Panc1 (cell line): ENCODE results near the gene COQ3. TPM values are rescaled to one million over a fixed set of nuclear protein-coding genes. Genes with fewer than 3 reads are reported as not detected.
"Not testable (repeated sequence)": the region's sequence is repeated elsewhere in the genome, so short reads cannot be mapped to it uniquely, and the experiment has no call there.

ENCODE experiments used
- ATAC-seq: fragments of 200-7000 bp; cut with Tn5 transposase; 2 replicates; pipeline ENCODE4 v1.9.1; 2020; ENCODE audit warnings: mild to moderate bottlenecking, moderate library complexity
- BruUV-seq: library from RNA; stranded (reverse); fragments of 400-500 nt; replicated peaks from 2 replicates; lab custom pipeline; 2021; lab: Mats Ljungman, UMichigan
- CTCF ChIA-PET: fragments of 300-600 bp; sonication (Branson Sonifier 250); formaldehyde crosslinking; loops from one replicate; lab custom pipeline; 2022; ENCODE audit warnings: antibody characterized with exemption; lab: Charles Lee
- POLR2A ChIA-PET: fragments of 300-600 bp; sonication (Branson Sonifier 250); formaldehyde crosslinking; loops from one replicate; lab custom pipeline; 2022; ENCODE audit warnings: antibody characterized with exemption; lab: Charles Lee
- DNase-seq: peaks from one replicate; pipeline ENCODE4 v3.0.0-alpha.2; 2010; ENCODE audit warnings: low read depth, low spot score
- H3K27ac ChIP-seq: 2 replicates; pipeline ENCODE4 v1.5.1; 2011; ENCODE audit warnings: mild to moderate bottlenecking, low read length, inconsistent platforms
- H3K27me3 ChIP-seq: fragments of 200-500 bp; sonication (Bioruptor generic); 2 replicates; pipeline ENCODE4 v1.6.0; 2014; ENCODE audit warnings: low read length, inconsistent platforms; ENCODE audit not compliant: control insufficient read depth, insufficient read depth
- H3K36me3 ChIP-seq: fragments of 200-500 bp; sonication (Bioruptor generic); 2 replicates; pipeline ENCODE4 v1.5.1; 2014; ENCODE audit warnings: inconsistent platforms, mild to moderate bottlenecking, low read length, moderate library complexity; ENCODE audit not compliant: control insufficient read depth, insufficient read depth
- H3K4me1 ChIP-seq: 2 replicates; pipeline ENCODE4 v1.5.1; 2011; ENCODE audit warnings: inconsistent platforms, mild to moderate bottlenecking, low read length, moderate library complexity; ENCODE audit not compliant: control insufficient read depth, insufficient read depth
- H3K4me3 ChIP-seq, 2 experiments: 2 replicates each; pipeline ENCODE4 v1.5.1; 2011 to 2012; ENCODE audit warnings: low read depth in 2 of 2, low read length in 2 of 2, mild to moderate bottlenecking in 2 of 2, inconsistent platforms in 1 of 2, moderate library complexity in 1 of 2
- H3K9me3 ChIP-seq: fragments of 200-500 bp; sonication (Bioruptor generic); 2 replicates; pipeline ENCODE4 v1.5.1; 2014; ENCODE audit warnings: low read depth, mild to moderate bottlenecking, inconsistent platforms, low read length, moderate library complexity; ENCODE audit not compliant: control insufficient read depth, insufficient read depth
- CTCF ChIP-seq: fragments of 450-650 bp; IDR thresholded peaks from 2 replicates; pipeline ENCODE4 v1.5.1; 2017; ENCODE audit warnings: mild to moderate bottlenecking
- POLR2AphosphoS5 ChIP-seq: IDR thresholded peaks from 2 replicates; pipeline ENCODE4 v1.6.1; 2012; ENCODE audit warnings: mild to moderate bottlenecking, low read depth, low read length, moderate library complexity
- REST ChIP-seq, 2 experiments: IDR thresholded peaks; 2 replicates each; pipeline ENCODE4 v1.6.1; 2011 to 2012; ENCODE audit warnings: low read depth in 2 of 2, control low read depth in 1 of 2, low read length in 1 of 2, mild to moderate bottlenecking in 1 of 2, moderate library complexity in 1 of 2; ENCODE audit not compliant: insufficient read depth in 1 of 2
- SIN3A ChIP-seq: IDR thresholded peaks from 2 replicates; pipeline ENCODE4 v1.6.1; 2012; ENCODE audit warnings: low read depth, mild to moderate bottlenecking, low read length, moderate library complexity, borderline replicate concordance; ENCODE audit not compliant: insufficient read depth
- TCF7L2 ChIP-seq: IDR thresholded peaks from 2 replicates; pipeline ENCODE4 v1.6.1; 2011; ENCODE audit warnings: mild to moderate bottlenecking, low read depth, low read length, inconsistent platforms
- in situ Hi-C: cut with HindIII; loops from 2 replicates; pipeline ENCODE4 v1.10.0; 2016; ENCODE audit warnings: low sequenced_read_pairs, low pct_unique_long_range_greater_than_20kb
- intact Hi-C: fragments of 100-400 bp; cut with micrococcal nuclease; formaldehyde crosslinking; loops from one replicate; pipeline ENCODE4 v1.10.0; 2022; ENCODE audit not compliant: unreplicated experiment
- total RNA-seq: library from RNA; stranded (reverse); gene quantifications from one replicate; pipeline ENCODE4 v1.2.1, GENCODE V29; 2021; ENCODE audit not compliant: unreplicated experiment

Gene COQ3
- total RNA-seq, 1 experiment from 2014 or later = 9.5 TPM

GRCh38 chr6:99338188-99338587 is 55.8 kb downstream of the COQ3 start:
- no peak overlapping the region for H3K27ac ChIP-seq
- no peak overlapping the region for H3K4me3 ChIP-seq
- no peaks in the 10 kb centered on the region for H3K9me3 ChIP-seq
- DNase-seq = no peak
- no peaks in the 10 kb centered on the region for H3K27me3 ChIP-seq
- H3K36me3 ChIP-seq = no peaks in the 10 kb centered on the region
- no peaks in the 10 kb centered on the region for H3K4me1 ChIP-seq
- intact Hi-C loops (loop anchor here (10.0 kb wide), 1 partner anchor 87 kb away; the partner anchor contains the start of gene PNISR), in situ Hi-C loops (no loop called here)
- ChIA-PET CTCF (no interaction called here), POLR2A (no interaction called here)
- no TSS peak for BruUV-seq
- no peak for ATAC-seq
- TF ChIP-seq REST (IDR thresholded peaks at IDR 0.05; ENCODE audit: insufficient read depth in 1 of 2, low read depth in 2 of 2, low read length in 1 of 2) (no peak), SIN3A (no peak), TCF7L2 (no peak)

DNA sequence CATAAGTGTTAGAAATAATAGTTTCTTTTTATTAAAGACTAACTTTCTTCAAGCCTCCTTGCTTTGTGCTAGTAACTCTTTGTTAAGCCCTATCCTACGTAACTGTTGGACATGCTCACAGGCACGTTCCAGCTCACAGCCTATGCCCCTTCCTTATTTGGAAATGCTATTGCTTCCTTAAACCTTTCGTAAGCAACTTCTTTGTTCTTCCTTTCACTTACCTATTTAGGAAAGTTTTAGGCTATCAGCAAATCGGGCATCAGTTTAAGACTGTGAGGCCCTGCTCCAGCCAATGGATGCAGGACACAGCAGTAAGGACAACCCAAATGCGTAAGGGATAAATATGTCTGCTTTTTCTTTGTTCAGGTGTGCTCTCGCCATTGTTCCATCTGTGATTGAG is 58.7 kb downstream of the COQ3 start:
- H3K36me3 ChIP-seq, BruUV-seq, H3K9me3 ChIP-seq, H3K4me3 ChIP-seq, DNase-seq, H3K4me1 ChIP-seq, H3K27me3 ChIP-seq, in situ Hi-C loops, POLR2A ChIA-PET, ATAC-seq, CTCF ChIA-PET, H3K27ac ChIP-seq: not testable (repeated sequence)
- intact Hi-C loops = loop anchor here (10.0 kb wide), 1 partner anchor 90 kb away; the partner anchor contains the start of gene PNISR

DNA sequence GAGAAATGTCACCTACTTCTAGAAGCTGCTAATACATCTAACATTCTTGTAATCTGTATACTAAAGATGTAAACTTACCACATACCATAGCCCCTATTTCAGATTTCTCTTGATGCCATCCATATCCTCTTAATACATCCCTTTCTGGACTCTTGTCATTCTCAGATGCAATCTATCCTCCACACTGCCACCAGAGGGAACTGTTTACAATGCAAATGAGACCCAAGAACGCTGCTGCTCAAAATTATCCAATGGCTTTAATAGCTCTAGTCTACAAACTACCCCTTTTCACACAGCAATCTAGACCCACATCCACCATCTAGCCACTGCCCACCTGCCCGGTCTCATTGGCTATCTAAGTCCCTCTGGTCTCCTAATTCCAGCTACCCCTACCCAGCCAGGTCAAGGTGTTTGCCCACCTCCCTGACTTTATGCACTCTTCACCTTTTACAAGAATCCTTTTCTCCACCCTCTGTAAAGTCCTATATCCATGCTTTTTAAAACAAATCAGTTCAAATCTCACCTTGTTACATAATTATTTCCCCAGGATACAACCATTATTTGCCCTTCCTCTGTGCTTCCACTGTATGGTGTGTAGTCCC is 59.4 kb downstream of the COQ3 start:
- intact Hi-C loops (loop anchor here (5.0 to 10.0 kb wide), 2 partner anchors 58 to 90 kb away; partner anchors contain the start of genes COQ3 and PNISR), in situ Hi-C loops (no loop called here)
- TF ChIP-seq SIN3A = no peak
- TF ChIP-seq TCF7L2 = no peak
- peak; percentile 82 for TF ChIP-seq CTCF
- TF ChIP-seq POLR2AphosphoS5 = no peak
- TF ChIP-seq REST (IDR thresholded peaks at IDR 0.05; ENCODE audit: insufficient read depth in 1 of 2, low read depth in 2 of 2, low read length in 1 of 2) = no peak
- no peaks in the 10 kb centered on the region for H3K27me3 ChIP-seq
- H3K27ac ChIP-seq = no peak overlapping the region
- no peak overlapping the region for H3K4me3 ChIP-seq
- no peaks in the 10 kb centered on the region for H3K36me3 ChIP-seq
- ChIA-PET POLR2A (interaction anchor here (0.7 kb wide), 1 partner anchor 10 kb away, joined by 3 read pairs; no protein-coding TSS in a partner anchor), CTCF (interaction anchor here (0.6 to 1.1 kb wide), 2 partner anchors 13 to 15 kb away, joined by 3 read pairs; partner anchors contain the start of gene FAXC)
- peak; percentile 43 for DNase-seq
- no peaks in the 10 kb centered on the region for H3K4me1 ChIP-seq
- peak; percentile 87 for ATAC-seq
- H3K9me3 ChIP-seq = no peaks in the 10 kb centered on the region
- BruUV-seq = no TSS peak
